CD4-positive, alpha-beta T cell treated with Interleukin-6 at 100 ng/mL for 8 hours (primary cell): Measurements from ENCODE around the gene C7orf33.

Experiments used
- DNase-seq: peaks from one replicate; pipeline ENCODE4 v3.0.0-alpha.2; 2020; ENCODE audit warnings: mixed read lengths, low spot score

The C7orf33 gene

DNA sequence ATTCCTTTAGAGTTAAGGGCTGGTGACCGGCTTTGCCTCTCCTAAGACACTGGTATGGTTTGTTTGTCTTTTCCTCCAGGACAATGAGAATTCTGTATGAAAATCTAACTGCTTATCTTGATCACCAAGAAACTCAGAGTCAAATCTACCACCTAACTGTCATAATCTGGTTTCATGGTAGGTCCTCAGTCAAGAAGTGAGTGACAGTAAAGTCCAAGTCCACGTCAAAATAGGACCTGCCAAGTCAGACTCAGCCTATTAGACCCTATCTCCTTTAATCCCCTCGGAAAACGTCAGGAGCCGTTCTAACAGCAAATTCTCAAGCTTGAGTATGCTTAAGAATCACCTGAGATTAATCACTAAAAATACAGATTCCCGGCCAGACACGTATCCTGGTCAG lies 37.4 kb downstream of the C7orf33 start:
- no peak for DNase-seq

DNA sequence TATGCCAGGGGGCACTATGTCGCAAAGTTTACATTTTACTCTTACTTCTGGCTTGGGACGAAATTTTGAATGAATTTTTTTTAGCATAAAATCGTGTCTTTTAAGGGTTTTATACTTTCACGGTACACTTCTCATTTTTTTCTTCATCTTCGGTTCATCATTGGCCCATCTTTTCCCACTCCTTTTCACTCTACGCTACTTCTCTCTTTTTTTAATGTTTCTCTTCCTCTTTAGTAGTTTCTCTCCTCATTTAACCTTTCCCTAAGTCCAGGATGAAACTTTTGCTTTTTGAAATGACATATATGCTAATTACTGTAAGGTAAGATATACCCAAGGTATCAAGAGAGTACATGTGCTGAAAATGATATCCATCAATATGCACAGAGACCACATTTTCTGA lies 39.5 kb downstream of the C7orf33 start:
- no peak for DNase-seq

DNA sequence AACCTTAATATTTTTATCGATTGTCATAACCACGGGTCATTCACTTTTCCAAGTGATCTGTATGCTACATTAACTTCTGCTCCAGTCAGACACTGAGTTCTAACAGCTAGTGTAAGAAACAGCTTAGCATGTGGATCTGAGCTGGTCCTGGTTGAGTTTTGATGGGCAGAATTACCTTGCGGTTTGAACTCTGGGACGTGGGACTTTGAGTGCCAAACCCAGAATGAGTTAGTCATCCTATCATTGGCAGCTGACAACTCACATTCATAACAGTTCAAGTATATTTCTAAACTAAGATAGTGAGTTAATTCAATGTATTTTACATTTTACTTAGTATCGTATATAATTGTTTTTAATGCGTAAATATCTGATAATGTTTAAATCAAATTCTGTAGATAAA lies 43.2 kb downstream of the C7orf33 start:
- DNase-seq: no peak

GRCh38 chr7:148637094-148637493 lies 46.5 kb downstream of the C7orf33 start:
- DNase-seq: no peak

- DNase-seq: no peak
These were observed 55.3 kb downstream of the C7orf33 start for GRCh38 chr7:148645898-148646297.

DNA sequence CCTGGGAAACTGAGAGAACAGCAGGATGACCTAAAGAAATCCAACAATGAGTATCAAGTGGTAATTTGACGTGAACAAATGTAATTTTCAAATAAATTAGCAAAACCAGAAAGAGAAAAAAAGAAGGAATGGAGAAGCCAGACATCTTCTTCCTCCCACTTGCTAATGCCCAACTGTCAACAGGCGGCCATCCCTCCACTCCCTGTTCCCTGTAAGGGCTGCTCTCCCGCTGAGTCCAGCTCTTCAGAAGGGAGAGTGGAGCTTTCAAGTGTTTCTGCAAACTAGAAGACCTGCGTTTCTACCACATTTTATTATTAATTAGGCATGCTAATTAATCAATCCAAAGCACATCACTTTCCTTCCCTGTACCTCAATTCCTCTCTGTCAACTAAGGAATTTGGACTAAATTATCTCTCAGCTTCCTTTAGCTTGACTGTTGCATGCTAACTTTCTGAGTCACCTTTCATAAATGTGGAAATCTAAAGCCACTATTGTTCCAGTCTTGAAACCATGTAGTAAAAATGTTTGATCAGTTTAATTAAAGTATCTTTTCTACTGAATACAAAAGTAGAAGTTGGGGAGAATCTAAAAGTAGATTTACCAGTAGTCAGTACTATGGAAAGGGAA lies 59.8 kb downstream of the C7orf33 start:
- no peak for DNase-seq

- DNase-seq: no peak
These were observed 62.2 kb downstream of the C7orf33 start for GRCh38 chr7:148652773-148653172.

- no peak for DNase-seq
These were observed 67.4 kb downstream of the C7orf33 start for GRCh38 chr7:148657929-148658328.

GRCh38 chr7:148661471-148661870 lies 70.9 kb downstream of the C7orf33 start:
- no peak for DNase-seq

- no peak for DNase-seq
These were observed 72.1 kb downstream of the C7orf33 start for GRCh38 chr7:148662646-148663045.

DNA sequence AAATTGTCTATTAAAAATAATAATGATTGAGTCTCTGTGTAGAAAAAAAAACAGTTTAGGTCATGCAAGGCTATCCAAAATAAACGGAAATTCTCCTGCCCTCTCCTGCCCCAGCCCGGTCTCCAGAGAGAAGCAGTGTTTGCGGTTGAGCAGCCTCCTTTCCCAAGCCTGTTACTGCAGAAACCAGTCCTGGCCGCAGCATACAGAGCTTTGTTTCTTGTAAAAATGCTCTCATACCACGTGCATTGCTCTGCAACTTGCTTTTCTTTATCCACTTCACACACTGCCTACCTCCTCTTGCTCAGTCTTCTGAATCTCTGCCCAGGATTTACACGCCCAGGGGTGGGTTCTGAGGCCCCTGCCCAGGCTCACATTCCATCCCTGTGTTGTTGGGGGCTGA lies 73.8 kb downstream of the C7orf33 start:
- DNase-seq: no peak

DNA sequence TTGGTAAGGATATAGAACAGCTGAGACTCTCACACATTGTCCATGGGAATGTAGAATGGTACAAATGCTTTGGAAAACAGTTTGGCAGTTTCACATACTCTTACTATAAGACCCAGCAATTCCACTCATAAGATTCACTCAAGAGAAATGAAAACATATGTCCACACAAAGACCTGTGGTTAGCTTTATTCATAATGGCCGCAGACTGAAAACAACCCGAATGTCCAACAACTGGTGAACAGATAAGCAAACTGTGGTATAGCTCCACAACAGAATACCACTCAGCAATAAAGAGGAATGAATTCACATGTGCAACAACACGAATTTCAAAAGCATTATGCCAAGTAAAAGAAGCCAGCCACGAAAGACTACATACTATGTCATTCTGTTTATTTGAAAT lies 74.7 kb downstream of the C7orf33 start:
- DNase-seq: no peak
